ENCODE data around the gene SNTG2.

Gene SNTG2

GRCh38 chr2:929011-929735 lies 21.5 kb upstream of the SNTG2 start:
- DNase-seq = no peak

- DNase-seq = no peak
These were observed 20.7 kb upstream of the SNTG2 start for GRCh38 chr2:929925-930324.

GRCh38 chr2:930935-931334 lies 19.7 kb upstream of the SNTG2 start:
- DNase-seq = no peak

- no peak for DNase-seq
These were observed 18.1 kb upstream of the SNTG2 start for GRCh38 chr2:932320-933115.

- no peak for DNase-seq
These were observed 16.8 kb upstream of the SNTG2 start for GRCh38 chr2:933734-934295.

GRCh38 chr2:937530-937929 lies 13.1 kb upstream of the SNTG2 start:
- DNase-seq = no peak

- DNase-seq = no peak
These were observed 12.3 kb upstream of the SNTG2 start for GRCh38 chr2:938181-939005.

GRCh38 chr2:939936-940601 lies 10.6 kb upstream of the SNTG2 start:
- no peak for DNase-seq

GRCh38 chr2:941871-942270 lies 8.8 kb upstream of the SNTG2 start:
- DNase-seq = no peak

GRCh38 chr2:942775-943460 lies 7.7 kb upstream of the SNTG2 start:
- DNase-seq = no peak

- DNase-seq = no peak
These were observed 7.2 kb upstream of the SNTG2 start for GRCh38 chr2:943461-943797.

- no peak for DNase-seq
These were observed 6.8 kb upstream of the SNTG2 start for GRCh38 chr2:943821-944220.

- no peak for DNase-seq
These were observed 6.0 kb upstream of the SNTG2 start for GRCh38 chr2:944693-945092.

- DNase-seq = no peak
These were observed 5.5 kb upstream of the SNTG2 start for GRCh38 chr2:945104-945503.

GRCh38 chr2:946073-946948 lies 4.3 kb upstream of the SNTG2 start:
- no peak for DNase-seq

- no peak for DNase-seq
These were observed 1.1 kb upstream of the SNTG2 start for GRCh38 chr2:949384-950079.

GRCh38 chr2:951224-952006 lies 766 bp downstream of the SNTG2 start:
- no peak for DNase-seq

- no peak for DNase-seq
These were observed 2.8 kb downstream of the SNTG2 start for GRCh38 chr2:953408-953807.

GRCh38 chr2:953975-954686 lies 3.5 kb downstream of the SNTG2 start:
- DNase-seq = peak; percentile 3

All from DMS53 (cell line).